Esophagus squamous epithelium (tissue), 4 donors: ENCODE results near the gene NAT16.

Experiments used
- POLR2A ChIP-seq, 4 donors: fragments of 450-650 bp; IDR thresholded peaks; one replicate each; pipeline ENCODE4 v1.6.1; 2017; ENCODE audit warnings: antibody characterized with exemption in 4 of 4, mild to moderate bottlenecking in 4 of 4, moderate library complexity in 3 of 4
- TF ChIP-seq, protein P1 (sequence below), 6 experiments: fragments of 450-650 bp in 4 of 6; fragments of 200-600 bp in 2 of 6; sonication (generic) in 2 of 6; IDR thresholded peaks; one replicate each; pipeline ENCODE4 v1.5.1; 2016 to 2019; ENCODE audit warnings: antibody characterized with exemption in 6 of 6, mild to moderate bottlenecking in 4 of 6, moderate library complexity in 4 of 6

DNA sequence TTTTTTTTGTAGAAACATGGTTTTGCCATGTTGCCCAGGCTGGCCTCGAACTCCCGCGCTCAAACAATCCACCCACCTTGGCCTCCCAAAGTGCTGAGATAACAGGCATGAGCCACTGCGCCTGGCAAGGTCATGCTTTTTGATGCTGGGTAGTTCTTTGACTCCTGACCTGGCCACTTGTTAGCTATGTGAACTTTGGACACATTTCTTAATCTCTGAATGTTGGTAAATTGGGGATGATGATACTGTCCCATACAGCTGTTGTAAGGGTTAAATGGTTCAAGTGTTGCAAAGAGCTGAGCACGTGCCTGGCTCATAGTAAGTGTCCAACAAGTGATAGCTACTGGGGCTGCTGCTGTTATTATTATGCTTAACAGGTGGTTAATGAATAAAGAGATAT is 40.2 kb upstream of the NAT16 start:
- TF ChIP-seq, protein P1, sequence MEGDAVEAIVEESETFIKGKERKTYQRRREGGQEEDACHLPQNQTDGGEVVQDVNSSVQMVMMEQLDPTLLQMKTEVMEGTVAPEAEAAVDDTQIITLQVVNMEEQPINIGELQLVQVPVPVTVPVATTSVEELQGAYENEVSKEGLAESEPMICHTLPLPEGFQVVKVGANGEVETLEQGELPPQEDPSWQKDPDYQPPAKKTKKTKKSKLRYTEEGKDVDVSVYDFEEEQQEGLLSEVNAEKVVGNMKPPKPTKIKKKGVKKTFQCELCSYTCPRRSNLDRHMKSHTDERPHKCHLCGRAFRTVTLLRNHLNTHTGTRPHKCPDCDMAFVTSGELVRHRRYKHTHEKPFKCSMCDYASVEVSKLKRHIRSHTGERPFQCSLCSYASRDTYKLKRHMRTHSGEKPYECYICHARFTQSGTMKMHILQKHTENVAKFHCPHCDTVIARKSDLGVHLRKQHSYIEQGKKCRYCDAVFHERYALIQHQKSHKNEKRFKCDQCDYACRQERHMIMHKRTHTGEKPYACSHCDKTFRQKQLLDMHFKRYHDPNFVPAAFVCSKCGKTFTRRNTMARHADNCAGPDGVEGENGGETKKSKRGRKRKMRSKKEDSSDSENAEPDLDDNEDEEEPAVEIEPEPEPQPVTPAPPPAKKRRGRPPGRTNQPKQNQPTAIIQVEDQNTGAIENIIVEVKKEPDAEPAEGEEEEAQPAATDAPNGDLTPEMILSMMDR (IDR thresholded peaks at IDR 0.05) = no peak
- no peak for TF ChIP-seq POLR2A (IDR thresholded peaks at IDR 0.05)
